Endometrial microvascular endothelial cells (primary cell): ENCODE results near the gene LZTS2. TPM values are rescaled to one million over a fixed set of nuclear protein-coding genes. Genes with fewer than 3 reads are reported as not detected.

Experiments
- in situ Hi-C: cut with HindIII; loops from 2 replicates; pipeline ENCODE4 v1.10.0; 2017; ENCODE audit warnings: low sequenced_read_pairs, low pct_unique_long_range_greater_than_20kb; ENCODE audit errors: inconsistent ontology term
- total RNA-seq: library from RNA; depleted of rRNA; stranded (reverse); fragments of >200 nt; gene quantifications from one replicate; pipeline ENCODE4 v1.2.3, GENCODE V29; 2015; ENCODE audit errors: inconsistent ontology term

Gene LZTS2
- total RNA-seq, 1 donor from 2014 or later, result 71.5 TPM

DNA sequence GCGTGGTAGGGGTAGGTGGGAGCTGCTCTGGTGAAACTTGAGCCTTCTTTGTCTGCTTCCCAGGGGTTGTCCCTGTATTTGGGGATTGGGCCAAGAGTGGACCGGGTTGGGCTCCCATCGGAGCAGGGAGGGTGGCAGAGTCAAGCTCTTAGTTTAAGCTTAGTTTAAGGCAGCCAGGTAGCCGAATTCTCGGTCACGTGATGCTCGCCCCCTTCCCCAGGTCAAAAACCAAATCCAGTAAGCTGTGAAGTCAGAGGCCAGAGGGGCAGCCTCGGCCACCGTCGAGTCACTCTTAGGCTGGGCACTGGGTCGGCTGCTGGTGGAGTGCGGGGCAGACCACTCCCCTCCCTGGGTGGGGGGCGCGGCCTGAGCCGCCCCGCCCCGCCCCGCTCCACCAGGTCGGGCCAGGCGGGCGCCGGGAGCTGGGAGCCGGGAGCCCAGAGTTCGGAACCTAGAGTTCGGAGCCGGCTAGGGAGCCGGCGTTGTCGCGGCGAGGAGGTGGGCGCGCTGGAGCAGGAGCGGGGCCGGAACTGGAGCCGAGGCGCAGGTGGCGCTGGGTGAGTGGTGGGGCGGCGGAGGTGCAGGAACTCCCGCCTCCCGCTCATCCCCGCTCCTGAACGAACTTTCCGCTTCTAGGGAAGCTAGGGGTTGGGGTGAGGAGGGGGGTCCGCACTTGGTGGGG is 2.8 kb upstream of the LZTS2 start:
- in situ Hi-C loops, result no loop called here

DNA sequence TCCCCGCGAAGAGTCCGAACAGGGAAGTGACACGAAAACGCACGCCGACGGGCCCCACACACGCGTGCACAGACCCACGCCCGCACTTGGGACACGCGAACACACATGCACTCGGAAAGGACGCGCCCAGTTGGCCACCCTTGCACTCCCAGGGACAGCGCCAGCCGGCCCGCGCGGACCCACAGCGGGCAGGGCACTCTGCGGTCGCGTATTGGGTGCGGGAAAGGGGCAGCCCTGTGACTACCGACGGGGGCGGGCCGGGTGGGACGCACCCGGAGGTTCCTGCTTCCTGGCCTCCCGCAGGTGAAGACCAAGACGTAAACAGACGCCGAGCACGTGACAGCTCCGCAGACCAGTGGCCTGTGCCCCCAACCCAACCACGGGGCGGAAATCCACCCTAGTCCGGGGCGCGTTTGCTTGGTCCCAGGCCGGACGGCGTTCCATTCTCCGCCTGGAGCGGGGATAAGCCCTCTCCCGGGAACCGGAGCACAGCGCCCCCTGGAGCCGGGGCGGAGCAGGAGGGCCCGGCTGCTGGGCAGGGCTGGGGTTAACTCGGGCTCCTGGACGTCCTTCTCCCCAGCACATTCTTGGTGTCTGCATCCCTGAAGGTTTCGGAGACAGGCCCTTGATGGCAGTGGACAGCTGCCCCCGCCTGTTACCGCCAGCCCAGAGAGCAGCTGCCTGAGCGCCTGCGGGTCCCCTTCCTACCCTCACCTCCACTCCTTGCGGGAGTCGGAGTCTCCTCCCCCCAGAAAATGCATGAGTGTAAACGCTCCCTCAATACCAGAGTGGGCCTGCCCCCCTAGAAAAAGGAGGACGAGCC is 2.0 kb upstream of the LZTS2 start:
- in situ Hi-C loops, result no loop called here

DNA sequence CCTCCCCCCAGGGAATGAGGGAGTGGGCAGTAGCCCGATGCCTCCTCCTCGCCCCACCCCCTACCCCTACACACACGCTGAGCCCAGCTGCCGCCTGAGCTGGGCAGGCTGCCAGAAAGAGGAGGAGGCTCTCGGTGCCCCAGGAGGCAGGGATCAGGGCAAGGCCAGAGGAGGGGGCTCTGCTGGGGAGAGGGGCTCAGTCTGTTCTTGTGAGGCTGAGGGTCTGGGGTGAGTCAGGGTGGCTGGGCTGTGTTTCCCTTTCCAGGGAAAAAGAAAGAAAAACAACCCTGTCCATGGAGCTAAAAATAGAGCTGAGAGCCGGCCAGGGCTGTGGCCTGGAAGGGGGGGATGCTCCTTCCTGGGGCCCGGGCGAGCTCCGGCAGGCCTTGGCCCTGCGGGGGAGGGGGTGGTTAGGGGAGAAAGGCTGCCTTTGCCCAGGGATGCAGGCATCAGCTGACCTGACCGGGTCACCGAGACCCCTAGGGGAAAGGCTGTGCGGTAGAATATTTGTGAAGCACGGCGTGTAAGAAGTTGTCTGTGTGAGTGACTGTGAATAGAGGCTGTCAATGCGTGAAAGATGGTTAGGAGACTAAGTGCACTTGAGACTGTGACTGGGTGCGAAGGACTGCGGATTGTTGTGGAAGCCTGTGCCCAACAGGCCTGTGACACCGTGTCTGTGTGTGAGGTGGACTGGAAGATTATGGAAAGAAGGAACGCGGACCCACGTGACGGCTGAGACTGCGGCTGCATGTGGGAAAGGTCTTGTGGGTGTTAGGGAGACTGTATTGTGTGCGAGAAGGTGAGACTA is 1.2 kb upstream of the LZTS2 start:
- in situ Hi-C loops, result no loop called here

DNA sequence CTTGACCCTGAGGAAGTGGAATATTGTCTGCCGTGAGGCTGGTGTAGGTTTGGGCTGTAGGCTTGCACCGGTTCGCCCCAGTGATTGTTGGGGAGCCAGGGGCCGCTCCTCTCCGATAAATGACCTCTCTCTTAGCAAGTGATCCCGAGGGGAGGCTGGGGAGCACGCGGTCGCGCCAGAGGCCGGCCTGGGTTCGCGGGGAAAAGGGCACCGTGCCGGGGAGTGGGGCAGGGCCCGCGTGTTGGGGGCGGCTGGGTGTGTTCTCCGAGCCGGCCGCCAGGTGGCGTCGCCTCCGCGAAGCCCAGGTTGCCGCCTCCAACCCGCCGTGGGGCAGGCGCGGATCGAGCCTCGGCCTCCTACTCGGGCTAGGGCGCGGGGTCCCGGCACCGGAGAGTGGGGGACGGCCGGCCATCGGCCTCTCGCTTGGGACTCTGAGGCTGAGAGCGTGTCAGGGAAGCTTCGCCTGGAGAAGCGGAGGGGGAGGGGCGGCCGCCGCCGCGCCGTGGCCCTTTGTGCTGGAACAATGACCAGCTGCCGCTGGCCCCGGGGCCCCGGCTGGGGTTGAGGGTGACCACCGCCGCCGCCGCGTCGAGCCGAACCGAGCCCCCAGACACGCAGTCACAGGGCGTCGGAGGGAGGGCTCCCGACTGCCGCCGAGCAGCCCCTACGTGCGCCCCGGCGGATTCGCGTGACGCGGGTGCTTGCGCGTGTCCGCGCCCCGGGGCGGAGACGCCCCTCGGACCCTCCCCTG is 442 bp upstream of the LZTS2 start:
- in situ Hi-C loops, result no loop called here

DNA sequence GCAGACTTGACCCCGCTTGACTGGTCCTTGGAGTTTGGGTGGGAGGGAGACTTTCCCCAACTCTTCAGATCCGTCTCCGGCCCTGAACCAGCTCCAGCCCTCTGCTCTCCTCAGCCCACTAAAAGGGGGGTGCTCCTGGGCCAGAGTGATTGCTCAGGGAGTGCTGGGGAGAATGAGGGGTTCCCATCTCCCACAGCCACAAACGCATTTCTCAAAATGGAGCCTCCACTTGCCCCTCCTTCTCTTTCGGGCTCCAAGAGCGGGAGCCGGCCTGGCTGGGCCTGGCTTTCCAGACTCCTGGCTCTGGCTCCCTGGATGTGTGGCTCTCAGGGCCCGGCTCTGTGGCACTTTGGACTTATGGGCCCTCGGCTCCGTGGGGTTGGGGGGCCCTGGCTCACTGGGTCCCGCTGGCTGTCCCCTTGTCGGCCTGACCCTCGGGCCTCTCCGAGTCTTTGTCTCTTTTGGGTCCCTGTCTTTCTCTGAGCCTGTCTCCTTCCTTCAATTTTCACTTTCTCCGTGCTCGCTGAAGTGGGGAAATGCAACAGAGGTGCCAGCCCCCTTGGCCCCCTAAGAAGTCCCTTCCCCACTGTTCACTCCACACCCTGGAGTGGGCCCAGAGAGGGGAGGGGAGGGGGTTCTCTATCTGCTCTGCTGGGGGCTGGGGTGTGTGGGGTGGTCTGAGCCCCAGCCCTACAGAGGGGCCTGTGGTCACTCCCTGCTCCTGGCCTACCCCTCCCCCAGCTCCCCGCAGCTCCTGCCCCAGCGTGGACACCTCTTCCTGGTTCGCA is 713 bp downstream of the LZTS2 start:
- in situ Hi-C loops, result no loop called here

DNA sequence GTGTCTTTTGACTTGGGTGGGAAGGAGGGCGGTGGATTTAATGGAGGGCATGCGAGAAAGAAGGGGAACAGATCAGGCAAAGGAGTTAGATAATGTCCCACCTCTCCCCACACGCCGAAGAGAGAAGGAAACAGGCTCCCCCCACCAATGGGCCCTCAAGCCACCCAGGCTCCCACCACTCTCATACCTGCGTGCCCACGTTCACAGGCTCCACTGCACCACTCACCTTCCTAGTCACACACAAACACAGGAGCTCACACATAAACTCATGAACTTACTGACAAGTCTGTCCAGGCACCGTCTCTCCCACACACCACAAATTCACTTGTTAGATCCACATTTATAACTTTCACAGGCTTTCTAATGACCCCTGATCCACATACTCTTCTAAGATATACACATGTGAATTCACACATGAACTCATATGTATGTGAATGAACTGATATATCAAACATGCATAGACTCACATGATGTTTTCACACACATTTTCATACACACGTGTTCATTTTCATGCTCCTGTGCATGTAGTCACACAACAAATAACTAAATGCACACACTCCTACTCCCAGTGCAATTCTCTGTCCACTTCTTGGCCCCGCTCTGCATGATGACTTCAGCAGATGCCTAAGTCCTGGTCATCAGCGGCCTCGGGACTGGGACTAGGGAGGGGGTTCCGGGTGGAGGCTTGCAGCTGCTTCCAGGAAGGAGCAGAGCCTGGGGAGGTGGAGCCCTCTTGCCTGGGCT is 1.5 kb downstream of the LZTS2 start:
- in situ Hi-C loops, result no loop called here

DNA sequence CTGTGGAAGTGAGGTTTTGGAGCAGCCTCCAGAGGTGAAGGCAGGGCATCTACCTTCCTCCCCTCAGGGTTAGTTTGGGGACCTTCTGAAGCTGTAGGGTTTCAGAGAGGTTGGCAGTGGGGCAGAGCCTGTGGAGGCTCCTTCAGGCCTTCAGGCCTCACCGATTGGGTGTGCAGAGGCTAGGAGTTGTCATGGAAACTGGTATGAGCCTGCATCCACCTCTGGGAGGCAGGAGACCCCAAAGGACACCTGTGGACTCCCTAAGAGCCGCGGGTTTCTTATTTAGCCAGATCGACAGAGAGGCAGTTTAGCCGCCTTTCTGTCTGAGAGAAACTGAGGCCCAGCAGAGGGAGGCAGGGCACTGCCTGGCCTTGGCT is 2.0 kb downstream of the LZTS2 start:
- in situ Hi-C loops, result no loop called here

DNA sequence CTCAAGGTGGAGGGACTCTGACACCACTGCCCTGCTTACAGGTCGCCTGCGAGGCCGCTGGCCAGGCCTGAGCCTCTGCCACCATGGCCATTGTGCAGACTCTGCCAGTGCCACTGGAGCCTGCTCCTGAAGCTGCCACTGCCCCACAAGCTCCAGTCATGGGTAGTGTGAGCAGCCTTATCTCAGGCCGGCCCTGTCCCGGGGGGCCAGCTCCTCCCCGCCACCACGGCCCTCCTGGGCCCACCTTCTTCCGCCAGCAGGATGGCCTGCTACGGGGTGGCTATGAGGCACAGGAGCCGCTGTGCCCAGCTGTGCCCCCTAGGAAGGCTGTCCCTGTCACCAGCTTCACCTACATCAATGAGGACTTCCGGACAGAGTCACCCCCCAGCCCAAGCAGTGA is 2.8 kb downstream of the LZTS2 start:
- in situ Hi-C loops, result no loop called here

DNA sequence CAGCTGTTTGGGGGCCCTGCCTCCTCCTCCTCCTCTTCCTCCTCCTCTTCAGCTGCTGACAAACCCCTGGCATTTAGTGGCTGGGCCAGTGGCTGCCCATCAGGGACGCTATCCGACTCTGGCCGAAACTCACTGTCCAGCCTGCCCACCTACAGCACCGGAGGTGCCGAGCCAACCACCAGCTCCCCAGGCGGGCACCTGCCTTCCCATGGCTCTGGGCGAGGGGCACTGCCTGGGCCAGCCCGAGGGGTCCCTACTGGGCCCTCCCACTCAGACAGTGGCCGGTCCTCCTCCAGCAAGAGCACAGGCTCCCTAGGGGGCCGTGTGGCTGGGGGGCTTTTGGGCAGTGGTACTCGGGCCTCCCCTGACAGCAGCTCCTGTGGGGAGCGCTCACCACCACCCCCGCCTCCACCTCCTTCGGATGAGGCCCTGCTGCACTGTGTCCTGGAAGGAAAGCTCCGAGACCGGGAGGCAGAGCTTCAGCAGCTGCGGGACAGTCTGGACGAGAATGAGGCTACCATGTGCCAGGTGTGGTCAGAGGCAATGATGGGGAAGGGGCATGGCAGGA is 4.1 kb downstream of the LZTS2 start:
- in situ Hi-C loops, result no loop called here

DNA sequence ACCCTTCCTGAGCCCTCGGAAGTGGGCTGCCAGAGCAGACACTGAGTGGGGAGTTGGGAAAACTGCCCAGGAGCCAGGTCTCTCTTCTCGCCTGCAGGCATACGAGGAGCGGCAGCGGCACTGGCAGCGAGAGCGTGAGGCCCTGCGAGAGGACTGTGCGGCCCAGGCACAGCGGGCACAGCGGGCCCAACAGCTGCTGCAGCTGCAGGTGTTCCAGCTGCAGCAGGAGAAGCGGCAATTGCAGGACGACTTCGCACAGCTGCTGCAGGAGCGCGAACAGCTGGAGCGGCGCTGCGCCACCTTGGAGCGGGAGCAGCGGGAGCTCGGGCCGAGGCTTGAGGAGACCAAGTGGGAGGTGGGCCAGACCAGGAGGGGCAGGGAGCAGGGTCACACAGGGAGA is 5.8 kb downstream of the LZTS2 start:
- in situ Hi-C loops, result no loop called here

DNA sequence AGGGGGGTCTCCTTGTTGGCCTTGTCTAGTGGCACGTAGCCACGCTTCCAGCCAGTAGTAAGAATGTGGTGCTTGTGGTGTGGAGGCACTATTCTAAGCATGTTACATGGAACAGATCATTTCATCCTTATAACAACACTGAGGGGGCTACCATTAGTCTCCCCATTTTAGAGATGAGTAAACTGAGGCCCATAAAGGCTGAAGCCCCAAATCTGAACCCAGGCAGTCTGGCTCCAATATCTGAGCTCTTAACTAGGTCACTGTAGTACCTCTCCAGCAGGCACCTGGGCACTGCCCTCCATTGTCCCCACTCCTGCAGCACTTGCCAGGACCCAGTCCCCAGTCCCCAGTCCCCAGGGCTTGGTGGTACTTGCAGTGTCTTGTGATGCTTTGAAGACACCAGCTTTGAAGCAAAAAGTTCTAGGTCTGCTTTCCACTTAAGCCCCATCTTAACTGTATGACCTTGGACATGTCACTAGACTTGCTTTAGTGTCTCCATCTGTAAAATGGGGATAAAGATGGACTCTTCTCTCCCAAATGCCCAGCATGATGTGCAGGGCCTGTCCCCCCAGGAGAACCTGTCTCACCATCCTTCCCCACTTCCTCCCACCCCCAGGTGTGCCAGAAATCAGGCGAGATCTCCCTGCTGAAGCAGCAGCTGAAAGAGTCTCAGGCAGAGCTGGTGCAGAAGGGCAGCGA is 6.4 kb downstream of the LZTS2 start:
- in situ Hi-C loops, result no loop called here

DNA sequence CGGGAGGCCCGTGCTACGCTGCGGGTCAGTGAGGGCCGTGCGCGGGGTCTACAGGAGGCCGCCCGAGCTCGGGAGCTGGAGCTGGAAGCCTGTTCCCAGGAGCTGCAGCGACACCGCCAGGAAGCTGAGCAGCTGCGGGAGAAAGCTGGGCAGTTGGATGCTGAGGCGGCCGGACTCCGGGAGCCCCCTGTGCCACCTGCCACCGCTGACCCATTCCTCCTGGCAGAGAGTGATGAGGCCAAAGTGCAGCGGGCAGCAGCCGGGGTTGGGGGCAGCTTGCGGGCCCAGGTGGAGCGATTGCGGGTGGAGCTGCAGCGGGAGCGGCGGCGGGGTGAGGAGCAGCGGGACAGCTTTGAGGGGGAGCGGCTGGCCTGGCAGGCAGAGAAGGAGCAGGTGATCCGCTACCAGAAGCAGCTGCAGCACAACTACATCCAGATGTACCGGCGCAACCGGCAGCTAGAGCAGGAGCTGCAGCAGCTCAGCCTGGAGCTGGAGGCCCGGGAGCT is 7.0 kb downstream of the LZTS2 start:
- in situ Hi-C loops, result no loop called here

DNA sequence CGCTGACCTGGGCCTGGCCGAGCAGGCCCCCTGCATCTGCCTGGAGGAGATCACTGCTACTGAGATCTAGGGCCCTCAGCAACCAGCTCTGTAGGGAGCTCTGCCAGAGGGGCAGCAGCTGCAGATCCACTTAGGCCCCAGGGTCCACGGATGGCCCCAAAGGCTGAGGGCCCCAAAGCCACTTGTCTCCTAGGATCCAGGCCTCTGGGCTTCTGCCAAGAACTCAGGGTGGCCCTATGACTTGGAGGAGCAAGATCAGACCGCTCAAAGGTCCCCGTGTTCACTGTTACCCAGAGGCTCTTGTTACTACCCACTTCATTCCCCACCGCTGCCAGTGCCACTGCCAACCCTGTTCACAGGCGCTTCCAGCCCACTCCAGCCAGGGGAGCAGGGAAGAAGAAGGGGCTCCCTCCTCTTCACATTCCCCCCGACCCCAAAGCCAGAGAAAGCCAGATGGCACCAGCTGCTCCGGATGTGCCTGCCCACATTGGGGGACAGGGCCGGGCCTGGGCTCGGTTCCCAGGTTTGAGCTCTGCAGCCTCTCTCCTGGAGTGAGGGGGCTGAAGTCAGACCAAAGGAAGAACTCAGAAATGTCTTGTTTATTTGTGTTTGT is 7.6 kb downstream of the LZTS2 start:
- in situ Hi-C loops, result no loop called here

DNA sequence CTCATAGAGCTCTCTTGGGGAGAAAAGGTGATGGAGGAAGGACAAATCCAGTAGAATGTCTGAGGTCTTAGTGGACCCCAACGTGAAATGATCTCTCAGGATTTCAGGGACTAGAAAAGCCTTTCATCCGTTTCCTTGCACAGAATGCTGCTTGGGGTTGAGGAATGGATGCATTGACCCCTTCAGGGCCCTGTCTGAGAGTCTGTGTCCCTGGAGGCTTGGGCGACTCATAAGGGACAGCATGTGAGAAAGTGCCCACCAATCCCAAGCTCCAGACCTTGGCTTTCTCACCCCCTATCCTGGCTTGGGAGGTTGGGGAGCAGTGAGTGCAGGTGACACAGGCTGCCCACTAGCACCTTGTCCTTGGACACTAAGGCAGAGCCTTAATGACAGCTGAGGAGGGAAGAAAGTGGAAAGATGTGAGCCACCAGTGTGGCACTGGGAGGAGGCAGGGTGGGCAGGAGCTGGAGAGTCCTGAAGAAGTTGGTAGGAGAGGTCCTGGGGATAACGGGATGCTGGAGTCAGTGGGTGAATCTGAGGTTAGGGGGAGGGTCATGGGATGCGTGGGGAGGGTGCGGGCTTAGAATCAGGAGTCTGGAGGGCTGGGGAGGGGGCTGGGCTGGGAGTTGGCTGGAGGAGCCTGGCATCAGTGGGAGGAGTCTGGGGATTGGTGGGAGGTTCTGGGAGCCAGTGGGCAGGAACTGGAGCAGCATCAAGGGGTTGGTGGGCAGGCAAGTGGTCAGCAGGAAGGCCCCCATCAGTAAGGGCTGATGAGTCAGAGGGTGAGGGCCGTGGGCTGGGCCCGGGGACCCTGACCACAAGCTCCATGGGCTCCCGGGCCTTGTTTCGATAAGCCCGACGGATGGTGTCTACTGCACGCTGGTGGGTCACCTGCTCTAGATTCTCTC is 8.6 kb downstream of the LZTS2 start:
- in situ Hi-C loops, result no loop called here

DNA sequence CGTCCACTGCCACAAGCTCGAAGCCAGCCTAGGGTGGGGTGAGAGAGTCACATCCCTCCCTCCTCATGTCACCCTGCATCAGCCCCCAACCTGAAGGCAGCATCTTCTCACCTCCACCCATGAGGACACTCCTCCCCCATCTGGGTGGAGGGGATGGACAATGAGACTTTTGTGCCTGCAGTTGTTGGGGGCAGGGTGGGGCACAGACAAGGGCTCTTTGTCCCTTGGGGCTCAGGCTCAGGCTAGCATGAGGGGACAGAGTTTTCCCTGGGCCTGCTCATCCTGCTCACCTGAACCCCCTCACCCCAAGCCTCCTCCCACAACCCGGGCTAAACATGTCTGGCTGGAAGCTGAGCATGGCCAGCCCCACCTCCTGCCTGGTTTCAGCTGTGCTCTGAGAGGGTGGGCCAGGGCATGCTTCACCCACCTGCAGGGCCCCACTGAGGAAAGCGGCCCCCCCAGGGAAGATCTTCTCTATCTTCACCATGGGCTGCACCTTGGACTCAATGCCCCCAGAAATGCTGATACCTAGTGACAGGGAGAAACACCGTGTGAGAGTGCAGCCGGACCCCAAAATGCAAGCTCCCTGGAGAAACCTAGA is 9.3 kb downstream of the LZTS2 start:
- in situ Hi-C loops, result no loop called here
